Kidney epithelial cell (primary cell): Measurements from ENCODE around the gene VWC2. TPM values are rescaled to one million over a fixed set of nuclear protein-coding genes. Genes with fewer than 3 reads are reported as not detected.

Experiments
- DNase-seq: peaks from one replicate; pipeline ENCODE4 v3.0.0-alpha.2; 2010; ENCODE audit warnings: low read depth
- H3K27me3 ChIP-seq: 2 replicates; pipeline ENCODE4 v1.6.0; 2011; ENCODE audit warnings: low read length; ENCODE audit not compliant: control insufficient read depth, insufficient read depth
- H3K36me3 ChIP-seq: 2 replicates; pipeline ENCODE4 v1.5.1; 2011; ENCODE audit warnings: low read length; ENCODE audit not compliant: control insufficient read depth, insufficient read depth
- H3K4me3 ChIP-seq: 2 replicates; pipeline ENCODE4 v1.5.1; 2011; ENCODE audit warnings: low read depth, mild to moderate bottlenecking, control low read depth, low read length
- total RNA-seq: library from RNA; depleted of rRNA; stranded (reverse); fragments of >200 nt; gene quantifications from 2 replicates; pipeline ENCODE4 v1.2.3, GENCODE V29; 2015
- TF ChIP-seq, protein P1 (sequence below): IDR thresholded peaks from 2 replicates; pipeline ENCODE4 v1.5.1; 2011; ENCODE audit warnings: mild to moderate bottlenecking, moderate library complexity, low read length, control low read depth, inconsistent platforms; ENCODE audit not compliant: insufficient read depth, poor library complexity, severe bottlenecking

The VWC2 gene
- total RNA-seq, 1 donor from 2014 or later = under 0.01 TPM

DNA sequence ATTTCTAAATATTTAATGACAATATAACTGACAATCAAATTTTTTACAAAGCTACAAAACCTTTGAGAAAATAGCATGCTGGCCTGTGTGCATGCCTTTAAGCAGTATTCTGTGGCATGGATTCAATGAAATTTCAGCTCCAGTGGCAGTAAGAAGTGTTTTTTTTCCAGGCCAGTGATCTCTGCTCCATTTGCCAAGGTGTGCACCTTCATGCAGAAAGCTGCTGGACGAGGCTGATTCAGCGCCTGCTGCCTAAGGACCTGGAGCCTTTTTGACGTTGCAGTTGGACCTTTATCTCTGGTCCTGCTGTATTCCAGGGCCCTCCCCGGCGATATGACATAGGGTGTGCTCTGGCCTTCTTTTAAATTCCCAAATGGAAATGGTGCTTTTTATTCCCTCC is 26.6 kb downstream of the VWC2 start:
- no peaks in the 10 kb centered on the region for H3K36me3 ChIP-seq
- H3K4me3 ChIP-seq = no peak overlapping the region
- H3K27me3 ChIP-seq = no peaks in the 10 kb centered on the region
- TF ChIP-seq, protein P1, sequence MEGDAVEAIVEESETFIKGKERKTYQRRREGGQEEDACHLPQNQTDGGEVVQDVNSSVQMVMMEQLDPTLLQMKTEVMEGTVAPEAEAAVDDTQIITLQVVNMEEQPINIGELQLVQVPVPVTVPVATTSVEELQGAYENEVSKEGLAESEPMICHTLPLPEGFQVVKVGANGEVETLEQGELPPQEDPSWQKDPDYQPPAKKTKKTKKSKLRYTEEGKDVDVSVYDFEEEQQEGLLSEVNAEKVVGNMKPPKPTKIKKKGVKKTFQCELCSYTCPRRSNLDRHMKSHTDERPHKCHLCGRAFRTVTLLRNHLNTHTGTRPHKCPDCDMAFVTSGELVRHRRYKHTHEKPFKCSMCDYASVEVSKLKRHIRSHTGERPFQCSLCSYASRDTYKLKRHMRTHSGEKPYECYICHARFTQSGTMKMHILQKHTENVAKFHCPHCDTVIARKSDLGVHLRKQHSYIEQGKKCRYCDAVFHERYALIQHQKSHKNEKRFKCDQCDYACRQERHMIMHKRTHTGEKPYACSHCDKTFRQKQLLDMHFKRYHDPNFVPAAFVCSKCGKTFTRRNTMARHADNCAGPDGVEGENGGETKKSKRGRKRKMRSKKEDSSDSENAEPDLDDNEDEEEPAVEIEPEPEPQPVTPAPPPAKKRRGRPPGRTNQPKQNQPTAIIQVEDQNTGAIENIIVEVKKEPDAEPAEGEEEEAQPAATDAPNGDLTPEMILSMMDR = no peak
- no peak for DNase-seq

DNA sequence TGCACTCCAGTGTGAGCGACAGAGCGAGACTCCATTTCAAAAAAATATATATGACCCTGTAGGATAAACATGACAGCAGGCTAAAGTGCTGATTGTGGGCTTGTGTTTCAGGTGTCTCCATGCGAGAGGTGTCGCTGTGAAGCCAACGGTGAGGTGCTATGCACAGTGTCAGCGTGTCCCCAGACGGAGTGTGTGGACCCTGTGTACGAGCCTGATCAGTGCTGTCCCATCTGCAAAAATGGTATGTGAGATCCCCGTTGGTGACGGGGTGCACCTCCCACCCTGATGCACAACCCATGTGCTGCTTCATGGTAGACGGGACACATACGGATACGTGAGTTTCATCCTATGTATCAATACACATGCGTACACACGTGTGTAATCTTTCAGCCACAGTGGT is 29.2 kb downstream of the VWC2 start:
- no peak overlapping the region for H3K4me3 ChIP-seq
- no peaks in the 10 kb centered on the region for H3K27me3 ChIP-seq
- TF ChIP-seq, protein P1 = no peak
- DNase-seq = no peak
- H3K36me3 ChIP-seq = no peaks in the 10 kb centered on the region

DNA sequence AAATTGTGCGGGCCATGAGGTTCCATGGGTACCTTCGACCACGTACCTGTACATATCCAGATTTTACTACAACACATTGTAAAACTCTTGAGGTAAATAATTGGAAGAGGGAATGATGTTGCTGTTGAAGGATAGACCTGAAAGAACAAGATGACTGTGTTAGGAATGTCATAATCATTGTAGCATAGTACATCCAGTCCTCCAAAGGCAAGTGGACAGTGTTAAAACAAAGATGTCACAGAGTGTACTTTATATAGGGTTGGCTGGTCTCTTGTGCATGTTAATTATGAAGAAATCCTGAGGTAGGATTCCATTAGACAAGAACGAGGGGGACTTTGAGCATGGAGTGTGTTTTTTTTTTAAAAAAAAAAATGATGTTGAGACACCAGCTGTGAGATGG is 30.4 kb downstream of the VWC2 start:
- no peaks in the 10 kb centered on the region for H3K27me3 ChIP-seq
- no peak for DNase-seq
- no peak overlapping the region for H3K4me3 ChIP-seq
- no peaks in the 10 kb centered on the region for H3K36me3 ChIP-seq
- TF ChIP-seq, protein P1 = no peak

DNA sequence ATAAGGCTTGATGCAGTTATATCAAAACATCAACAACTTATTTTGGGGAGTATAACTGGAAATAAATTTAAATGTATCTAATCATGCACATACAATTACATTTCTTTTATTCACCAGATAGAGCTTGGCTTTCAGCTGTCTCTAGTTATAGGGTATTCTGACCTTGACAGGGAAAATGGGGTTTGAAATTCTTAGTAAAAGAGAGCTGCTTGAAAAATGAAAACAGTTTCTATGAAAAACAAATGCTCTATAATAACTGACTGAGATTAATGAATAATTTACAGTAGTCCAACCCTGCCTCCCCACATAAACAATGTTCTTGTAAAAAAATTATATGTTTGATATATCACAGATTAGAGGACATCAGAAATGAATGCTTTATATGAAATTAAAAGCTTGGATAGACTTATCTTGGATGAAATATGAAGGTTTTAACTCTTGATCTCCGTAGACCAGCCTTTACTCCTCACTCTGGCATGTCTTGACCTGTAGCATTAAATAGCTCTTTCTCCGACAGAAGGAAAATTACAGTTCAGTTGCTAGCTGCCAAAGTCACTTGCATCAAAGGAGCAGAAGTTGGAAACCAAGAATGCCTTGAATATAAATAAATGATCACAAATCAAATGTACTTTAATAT is 32.1 kb downstream of the VWC2 start:
- no peak overlapping the region for H3K4me3 ChIP-seq
- DNase-seq = no peak
- TF ChIP-seq, protein P1 = no peak

DNA sequence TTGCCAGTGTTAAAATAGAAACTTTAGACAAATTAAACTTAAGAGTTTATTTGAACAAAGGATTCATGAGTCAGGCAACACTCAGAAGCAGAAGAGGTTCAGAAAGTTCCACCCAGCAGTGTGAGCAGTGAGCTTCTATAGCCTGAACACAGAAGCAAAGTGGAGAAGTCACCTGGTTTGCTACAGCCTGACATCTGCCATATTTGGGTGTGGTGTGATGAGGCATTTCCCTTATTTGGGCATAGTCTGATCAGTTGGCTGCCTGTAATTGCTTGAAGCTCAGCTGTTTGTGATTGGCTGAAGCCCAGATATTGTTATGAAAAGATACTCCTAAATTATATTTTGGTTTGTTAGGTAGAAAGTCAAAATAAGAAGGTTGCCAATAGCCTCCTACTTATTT is 39.1 kb downstream of the VWC2 start:
- no peaks in the 10 kb centered on the region for H3K27me3 ChIP-seq
- TF ChIP-seq, protein P1 = no peak
- DNase-seq = no peak

More for the DNA sequence above, 32.1 kb downstream of the VWC2 start:
- Histone ChIP-seq H3K36me3 (no peaks in the 10 kb centered on the region), H3K27me3 (no peaks in the 10 kb centered on the region)

DNA sequence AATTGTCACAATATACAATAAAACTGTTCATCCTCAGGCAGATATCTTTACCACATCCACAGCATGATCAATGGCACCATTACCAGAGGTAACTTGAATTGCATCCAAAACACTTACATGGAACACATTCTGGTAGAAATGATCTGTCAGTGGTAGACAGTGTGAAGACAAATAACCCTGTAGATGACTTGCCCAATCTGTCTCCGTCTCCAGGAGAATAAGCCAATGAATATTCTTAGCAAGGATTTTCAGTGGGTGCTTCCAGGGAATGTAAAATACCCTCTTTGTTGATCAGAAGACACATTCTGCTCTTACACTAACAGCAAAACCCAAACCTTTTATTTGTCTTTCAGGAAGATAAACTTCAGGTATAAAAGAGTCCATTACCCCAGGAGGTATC is 43.8 kb downstream of the VWC2 start:
- Histone ChIP-seq H3K4me3 (no peak overlapping the region), H3K27me3 (no peaks in the 10 kb centered on the region), H3K36me3 (no peaks in the 10 kb centered on the region)
- no peak for DNase-seq
- TF ChIP-seq, protein P1 = no peak

More for the DNA sequence above, 39.1 kb downstream of the VWC2 start:
- Histone ChIP-seq H3K36me3 (no peaks in the 10 kb centered on the region), H3K4me3 (no peak overlapping the region)
